ENCODE results near the gene SEC14L5.

- TF ChIP-seq POLR2A (IDR thresholded peaks at IDR 0.05): no peak
- TF ChIP-seq POLR2AphosphoS5 (IDR thresholded peaks at IDR 0.05): no peak
Observed at GRCh38 chr16:5006348-5007193, 48.4 kb downstream of the SEC14L5 start.

Measured in prostate gland (tissue), 1 donor.